NCI-H146 treated with DMSO at 0.1 percent for 48 hours (cell line): ENCODE measurements around the gene SYK.

ENCODE experiments used
- DNase-seq: peaks from one replicate; lab custom pipeline; 2025; ENCODE audit not compliant: unreplicated experiment; lab: John Stamatoyannopoulos, UW

Gene SYK

DNA sequence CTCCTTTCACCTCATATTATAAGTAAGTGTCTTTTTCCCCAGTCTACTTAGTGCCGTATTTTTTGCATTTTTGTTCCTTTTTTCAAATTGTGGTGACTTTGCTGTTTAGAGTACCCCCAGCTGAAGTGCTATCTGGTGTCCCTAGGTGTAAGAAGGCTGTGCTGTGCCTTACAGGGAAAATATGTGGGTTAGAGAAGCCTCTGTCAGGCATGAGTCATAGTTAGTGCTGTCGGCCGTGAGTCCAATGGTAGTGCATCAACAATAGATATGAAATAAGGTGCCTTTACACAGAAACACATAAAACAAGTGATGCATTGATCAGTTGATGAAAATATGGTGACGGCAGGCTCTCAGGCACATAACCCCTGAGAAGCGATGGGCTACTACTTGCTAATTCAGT is 20.1 kb downstream of the SYK start:
- no peak for DNase-seq

DNA sequence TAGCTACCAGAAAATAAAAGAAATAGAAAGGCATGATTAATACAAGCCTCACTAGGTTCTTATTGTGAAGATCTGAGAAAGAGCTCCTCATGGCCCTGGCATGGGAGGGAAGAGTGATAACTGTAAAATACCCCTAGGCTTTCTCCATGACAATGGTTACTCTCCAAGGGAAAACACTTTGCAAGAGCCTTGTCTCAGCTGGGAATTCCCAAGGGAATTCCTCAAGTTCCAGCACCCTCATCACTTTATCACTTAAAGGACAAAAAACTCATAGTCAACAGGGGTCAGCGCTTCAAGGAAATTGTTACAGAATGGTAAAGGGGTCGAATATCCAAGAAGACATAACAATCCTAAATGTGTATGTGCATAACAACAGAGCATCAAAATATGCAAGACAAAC is 21.2 kb downstream of the SYK start:
- DNase-seq = no peak

DNA sequence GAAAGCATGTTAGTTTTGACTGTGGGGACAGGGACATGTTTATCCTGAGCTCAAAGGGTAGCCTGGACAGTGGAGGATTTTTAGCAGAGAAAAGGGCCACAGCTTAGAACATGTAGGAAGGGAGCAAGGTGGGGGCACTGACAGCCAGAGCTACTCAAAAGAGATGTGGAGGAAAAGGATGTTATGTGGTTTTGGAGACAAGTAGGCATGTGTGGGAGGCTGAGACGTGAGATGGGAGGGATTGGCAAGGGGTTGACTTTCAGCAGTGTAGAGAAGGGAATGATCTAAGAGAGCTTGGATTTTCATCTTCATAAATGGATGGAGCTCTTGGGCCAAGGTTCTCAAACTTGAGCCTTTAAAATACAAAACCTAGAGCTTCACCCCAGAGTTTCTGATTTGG is 24.0 kb downstream of the SYK start:
- DNase-seq = no peak

DNA sequence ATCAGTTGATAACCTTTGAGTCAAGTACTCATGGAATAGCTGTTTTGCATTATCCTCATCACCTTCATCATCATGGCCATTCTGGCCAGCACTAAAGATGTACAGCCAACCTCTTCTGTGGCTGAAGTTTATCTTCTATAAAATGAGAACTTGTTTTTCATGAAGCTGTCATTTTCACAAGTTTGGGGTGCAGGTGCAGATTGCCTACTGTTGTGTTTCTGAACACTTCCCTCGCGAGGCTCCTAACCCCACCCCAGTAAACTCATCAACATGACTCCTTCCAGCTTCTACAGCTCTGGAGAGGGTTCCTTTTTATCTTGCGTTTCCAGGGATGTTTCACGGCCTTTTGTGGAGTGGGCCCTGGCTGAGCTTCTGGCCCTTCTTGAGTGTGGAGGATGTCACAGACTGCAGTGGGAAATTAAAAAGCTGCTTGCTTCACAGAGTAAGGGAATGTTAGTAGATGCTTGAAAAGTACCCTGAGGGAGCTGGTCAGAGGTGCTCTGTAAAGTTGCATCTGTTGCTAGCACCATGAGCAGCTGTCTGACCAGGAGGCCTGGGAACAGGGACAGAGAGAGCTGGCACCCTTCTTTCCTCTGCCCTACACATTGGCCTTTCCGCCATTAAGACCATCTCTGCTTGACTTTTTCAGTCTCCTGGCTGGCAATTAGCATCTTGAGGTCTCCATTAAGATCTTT is 24.9 kb downstream of the SYK start:
- no peak for DNase-seq

DNA sequence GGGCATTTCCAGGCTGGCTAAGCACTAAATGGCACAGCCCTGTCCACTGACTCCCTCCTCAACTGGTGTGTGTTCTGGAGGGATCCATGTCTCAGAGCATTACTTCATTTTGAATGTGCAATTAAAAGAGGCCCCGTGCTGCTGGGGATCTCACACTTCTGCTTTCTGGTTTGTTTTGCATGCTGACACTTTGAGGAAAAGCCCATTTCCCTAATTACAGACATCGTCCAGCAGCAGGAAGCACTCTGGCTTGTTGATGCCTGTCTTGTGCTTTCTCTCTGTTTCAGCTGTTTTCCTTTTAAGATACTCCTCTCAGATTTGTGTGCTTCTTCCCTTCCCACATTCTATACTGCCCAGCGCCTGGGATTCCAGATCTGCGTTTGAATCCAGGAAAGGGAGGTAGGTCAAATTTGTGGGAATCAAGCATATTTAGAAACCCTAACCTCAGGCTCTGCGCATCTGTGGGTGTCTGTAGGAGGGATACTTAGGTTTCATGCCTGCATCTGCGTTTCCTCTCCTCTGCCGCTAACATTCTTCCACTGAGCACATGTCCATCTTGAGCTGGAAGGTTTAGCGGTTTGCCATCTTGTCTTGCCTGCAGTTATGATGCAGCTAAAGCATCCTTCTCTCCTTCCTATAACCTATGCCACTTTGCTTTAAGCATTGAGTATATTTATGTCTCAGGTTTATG is 25.7 kb downstream of the SYK start:
- no peak for DNase-seq

DNA sequence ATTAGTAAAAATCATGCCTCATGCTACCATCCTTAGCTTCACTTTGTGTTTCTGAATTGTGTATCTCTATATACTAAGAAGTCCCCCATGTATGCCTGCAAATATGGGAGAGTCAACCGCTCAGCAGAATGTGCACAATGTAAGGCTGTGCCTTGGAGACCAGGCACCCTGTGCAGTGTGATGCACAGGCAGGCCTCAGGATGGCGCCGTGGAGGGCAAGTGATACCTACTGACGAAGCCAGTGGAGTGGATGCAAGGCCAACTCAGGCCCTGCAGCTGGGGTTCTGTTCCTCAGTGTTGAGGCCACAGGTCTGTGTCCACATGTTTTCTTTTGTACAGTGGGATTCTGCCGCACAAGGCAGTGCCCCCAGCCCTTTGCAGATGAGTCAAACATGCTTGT is 28.4 kb downstream of the SYK start:
- no peak for DNase-seq

DNA sequence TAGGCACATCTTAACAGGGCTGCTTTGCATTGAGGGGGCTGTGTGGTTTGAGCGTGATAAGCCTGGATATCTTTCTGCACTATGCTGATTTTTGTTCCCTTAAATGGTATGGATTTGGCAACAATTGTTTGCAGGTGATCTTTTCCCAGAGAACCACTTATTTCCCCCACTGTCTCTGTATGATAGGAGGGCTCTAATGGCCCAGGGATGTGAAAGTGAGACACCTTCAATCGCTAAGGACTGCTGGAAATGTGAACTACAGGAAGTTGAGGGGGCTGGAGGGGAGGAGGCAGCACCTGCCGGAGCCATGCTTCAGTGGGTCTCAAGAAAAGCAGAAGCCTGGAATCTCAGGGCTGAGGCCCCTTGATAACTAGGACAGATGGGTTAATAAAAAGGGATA is 29.4 kb downstream of the SYK start:
- peak; percentile 75 for DNase-seq

DNA sequence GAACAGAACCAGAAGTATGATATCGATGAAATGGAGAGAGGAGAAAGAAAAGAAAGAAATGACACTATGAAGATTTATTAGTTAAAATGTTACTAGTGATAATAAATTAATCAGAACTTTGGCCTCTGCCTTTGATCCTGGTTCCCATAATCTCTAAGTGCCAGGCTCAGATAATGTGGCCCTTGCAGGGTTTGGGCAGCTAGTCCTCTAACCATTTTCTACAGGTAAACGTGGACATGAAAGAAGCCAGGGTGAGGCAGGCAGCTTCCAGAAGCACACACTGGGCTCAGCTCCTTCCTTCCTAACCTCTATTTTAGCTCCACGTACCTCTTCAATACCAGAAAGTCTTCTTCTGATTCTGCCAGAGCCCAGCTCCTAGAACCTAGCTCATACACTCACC is 30.6 kb downstream of the SYK start:
- DNase-seq = no peak

DNA sequence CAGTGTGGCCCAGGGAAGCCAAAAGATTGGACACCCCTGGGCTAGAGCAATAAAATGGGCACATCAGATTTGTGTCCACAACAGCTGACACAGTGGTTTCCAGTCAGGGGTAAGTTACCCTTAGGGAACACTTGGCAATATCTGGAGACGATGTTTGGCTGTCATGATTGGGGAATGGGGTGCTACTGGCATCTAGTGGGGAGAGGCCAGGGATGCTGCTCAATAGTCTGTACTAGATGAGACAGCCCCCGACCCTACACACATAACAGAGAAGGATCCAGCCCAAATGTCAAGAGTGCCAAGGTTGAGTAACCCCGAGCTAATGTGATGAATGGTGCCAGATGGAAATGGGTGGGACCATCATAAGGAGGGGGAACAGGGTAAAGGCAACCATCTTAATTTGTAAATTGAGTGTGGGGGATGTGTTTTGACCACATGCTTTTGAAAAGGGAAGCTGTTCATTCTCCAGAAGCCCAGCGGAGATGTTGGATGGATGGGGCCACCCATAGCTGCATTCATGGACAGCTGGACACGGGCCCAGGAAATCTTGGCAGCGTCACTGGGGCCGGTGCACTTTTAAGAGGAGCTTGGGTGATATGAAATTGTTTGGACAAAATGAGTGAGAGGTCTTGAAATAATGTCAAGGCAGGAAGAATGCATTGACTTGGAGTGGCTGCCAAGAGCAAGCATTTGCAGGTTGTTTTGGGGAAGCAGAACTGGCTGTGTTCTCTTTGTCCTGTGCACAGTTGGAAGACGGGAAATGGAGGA is 33.4 kb downstream of the SYK start:
- DNase-seq = no peak

DNA sequence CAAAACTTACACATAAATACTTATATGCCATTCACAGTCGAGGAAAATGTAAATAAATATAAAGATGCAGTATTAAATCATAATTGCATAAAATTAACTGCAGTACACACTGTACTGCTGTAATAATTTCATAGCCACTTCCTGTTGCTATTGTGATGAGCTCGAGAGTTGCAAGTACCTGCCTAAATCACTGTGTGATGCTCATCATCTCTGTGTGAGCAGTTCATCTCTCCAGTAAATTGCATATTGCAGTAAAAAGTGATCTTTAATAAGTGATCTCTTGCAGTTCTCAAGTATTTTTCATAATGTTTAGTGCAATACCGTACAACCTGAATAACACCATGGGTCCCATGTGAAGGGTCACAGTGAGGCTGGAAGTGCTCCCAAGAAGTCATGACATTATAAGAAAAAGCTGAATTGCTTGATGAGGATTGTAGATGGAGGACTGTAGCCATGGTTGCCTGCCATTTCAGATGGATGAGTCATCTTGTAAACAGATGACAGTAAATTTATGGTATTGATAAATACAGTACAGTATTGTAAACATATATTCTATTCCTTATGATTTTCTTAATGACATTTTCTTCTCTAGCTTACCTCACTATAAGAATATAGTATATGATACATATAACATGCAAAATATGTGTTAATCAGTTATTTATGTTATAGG is 34.9 kb downstream of the SYK start:
- DNase-seq = no peak

DNA sequence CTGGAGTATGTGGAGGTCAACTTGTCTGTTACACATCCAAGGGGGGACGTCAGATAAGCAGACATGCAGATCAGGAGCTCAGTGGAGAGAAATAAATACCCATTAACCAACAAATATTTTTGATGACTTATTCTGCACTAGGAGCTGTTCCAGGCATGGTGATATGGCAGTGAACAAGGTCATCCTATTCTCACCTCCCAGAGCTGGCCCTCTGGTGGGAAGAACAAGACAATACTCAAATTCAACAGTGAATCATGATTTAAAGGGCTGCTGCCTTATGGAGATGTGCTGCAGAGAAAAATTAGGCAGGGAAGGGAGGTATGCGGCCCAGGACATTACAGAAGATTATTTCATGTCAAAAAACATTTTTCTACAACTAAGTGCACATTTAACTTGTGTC is 36.5 kb downstream of the SYK start:
- no peak for DNase-seq

DNA sequence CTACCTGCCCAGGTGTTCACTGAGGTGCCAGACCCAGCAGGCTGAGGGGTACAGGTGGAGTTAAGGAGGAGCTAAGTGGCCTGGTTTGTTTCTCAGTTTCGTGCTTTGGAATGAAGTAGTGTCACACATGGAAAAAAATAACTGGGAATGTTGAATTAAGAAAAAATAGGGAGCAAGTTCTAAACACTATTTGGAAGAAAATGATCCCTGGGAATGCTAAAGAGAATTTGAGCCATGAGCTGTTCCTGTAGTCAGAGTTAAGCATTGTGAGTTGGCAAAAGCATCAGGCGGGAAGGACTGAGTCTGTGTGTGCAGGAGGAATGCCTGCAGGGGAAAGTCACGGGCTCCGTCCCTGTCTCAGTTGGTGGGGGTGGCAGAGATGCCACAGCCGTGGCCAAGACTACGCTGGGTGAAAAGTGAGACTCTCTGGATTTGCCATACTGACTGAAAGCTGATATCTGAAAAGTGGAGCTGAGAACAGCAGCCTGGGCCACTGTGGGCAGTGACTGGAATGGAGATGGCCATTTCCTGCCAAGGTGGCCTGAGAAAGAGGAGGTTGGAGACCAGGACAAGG is 37.0 kb downstream of the SYK start:
- DNase-seq = no peak

DNA sequence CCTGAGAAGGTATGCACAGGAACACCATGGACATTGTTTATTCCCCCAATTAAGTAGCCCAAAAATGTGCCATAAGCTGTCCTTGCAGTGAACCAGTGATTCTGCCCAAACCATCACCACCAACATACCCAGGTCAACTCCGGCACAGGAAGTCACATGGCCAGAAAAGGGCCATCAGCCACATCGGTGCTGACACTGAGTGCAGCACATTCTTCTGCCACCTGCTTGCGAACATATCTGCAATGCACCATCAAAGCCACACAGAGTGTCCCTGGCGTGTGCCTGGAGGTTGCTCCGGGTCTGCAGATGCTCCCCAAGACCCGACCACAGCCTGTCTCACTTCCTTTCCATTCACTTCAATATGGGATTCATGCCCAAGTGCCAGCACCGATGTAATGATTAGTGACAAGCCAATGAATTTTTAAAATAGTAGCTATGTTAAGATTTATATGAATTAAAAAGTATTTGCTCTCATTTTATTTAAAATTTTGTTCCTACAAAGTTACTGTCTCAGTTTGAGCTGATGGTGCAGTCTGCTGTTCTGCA is 37.6 kb downstream of the SYK start:
- no peak for DNase-seq

DNA sequence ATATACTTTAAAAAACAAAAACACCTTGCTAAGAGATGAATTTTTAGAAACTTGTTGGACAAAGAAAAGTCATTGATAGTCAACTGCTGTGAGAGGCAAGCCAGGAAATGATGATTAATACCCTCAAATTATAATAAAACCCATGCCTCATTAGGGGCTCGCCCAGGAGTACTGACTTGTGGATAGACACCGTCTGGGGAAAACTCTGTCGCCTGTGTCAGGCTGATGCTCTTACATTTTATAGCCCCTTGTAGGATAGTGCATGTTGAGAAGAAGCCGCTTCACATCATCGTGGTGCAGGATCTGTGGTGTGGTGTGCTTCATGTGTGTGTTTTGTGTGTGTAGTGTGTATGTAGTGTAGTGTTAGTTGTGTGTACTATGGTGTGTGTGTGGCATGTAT is 39.1 kb downstream of the SYK start:
- no peak for DNase-seq

DNA sequence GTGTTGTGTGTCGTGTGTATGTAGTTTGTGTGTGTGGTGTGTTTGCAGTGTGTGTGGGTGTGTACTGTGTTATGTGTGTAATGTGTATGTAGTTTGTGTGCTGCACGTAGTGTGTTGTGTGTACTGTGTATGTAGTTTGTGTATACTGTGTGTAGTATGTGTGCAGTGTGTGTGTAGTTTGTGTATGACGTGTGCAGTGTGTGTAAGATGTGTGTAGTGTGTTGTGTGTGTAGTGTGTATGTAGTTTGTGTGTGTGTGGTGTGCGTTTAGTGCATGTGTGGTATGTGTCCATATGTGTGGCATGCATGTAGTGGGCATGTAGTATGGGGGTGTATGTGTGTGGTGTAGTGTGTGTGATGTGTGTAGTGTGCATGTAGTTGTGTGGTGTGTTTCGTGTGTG is 39.6 kb downstream of the SYK start:
- no peak for DNase-seq

DNA sequence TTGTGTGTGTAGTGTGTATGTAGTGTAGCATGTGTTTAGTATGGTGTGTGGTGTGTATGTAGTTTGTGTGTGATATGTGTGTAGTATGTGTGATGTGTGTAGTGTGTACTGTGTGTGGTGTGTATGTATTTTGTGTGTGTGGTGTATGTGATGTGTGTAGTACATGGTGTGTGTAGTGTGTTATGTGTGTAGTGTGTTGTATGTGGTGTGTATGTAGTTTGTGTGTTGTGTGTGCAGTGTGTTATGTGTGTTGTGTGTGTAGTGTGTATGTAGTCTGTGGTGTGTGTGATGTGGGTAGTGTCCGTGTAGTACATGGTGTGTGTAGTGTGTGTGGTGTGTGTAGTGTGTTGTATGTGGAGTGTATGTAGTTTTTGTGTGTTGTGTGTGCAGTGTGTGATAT is 40.0 kb downstream of the SYK start:
- DNase-seq = no peak

DNA sequence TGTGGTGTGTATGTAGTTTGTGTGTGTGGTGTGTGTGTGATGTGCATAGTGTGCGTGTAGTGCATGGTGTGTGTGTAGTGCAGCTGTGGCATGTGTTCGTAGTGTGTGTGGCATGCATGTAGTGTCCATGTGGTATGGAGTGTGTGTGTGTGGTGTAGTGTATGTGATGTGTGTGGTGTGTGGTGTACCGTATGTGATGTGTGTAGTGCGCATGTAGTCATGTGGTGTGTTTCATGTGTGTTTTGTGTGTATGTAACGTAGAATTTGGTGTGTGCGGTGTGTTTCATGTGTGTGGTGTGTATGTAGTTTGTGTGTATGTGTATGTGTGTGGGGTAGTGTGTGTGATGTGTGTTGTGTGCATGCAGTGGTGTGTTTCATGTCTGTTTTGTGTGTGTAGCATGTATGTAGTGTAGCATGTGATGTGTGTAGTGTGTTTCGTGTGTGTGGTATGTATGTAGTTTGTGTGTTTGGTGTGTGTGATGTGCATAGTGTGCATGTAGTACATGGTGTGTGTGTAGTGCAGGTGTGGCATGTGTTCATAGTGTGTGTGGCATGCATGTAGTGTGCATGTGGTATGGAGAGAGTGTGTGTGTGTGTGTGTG is 40.7 kb downstream of the SYK start:
- DNase-seq = no peak

DNA sequence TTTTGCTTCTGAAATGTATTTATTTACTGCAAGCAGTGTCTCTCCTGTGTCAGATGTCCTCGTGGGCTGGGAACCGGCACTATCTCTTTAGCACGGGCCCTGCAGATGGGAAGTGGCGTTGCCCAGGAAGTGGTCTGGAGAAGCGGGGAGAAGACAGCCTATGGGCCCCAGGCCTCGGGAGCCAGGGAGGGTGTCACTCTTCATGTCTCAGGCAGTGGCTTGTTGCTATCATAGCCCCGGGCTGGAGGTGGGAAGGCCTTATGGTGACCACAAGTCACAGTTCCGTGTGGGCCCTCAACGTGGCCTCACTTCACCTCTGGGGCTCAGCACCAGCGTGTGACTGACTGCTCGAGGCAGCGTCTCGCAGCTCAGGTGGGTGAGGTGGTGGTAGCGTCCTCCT is 41.4 kb downstream of the SYK start:
- DNase-seq = no peak

DNA sequence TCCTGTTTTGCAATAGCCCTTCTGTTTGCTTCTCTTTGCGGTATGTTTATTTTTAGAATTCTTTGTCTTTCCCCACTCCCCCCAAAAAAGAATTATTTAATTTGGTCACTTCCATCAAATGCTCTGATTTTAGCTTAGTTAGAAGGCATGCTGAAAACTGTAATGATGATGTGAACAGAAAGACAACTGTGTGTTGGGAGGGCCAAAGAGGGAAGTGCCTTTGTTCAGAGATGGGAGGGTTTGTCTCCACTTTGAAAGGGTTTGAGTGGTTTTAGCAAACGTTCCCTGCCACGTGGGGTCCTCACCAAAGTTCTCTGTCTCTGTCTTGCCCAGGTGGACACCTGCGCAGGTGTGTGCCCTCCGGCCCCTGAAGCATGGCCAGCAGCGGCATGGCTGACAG is 41.9 kb downstream of the SYK start:
- DNase-seq = no peak

DNA sequence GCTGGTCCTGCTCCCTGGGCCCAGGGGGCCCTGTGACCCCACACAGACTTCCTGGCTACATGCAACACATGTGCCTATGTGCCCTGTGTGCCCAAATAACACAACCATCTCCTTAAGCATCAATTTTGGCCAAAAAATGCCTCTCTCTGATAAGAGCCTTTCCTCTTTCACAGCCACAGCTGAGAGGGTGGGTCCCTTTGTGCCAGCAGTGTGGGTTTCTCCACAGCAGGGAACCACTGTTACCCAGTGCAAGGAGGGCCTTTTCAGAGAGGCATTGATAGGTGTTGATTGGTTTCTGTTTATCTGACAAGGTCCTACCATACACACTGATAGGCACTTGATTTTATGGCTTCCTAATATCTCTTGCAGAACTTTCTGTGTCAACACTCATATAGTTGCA is 42.7 kb downstream of the SYK start:
- DNase-seq = no peak
